Fibroblast of lung (primary cell): ENCODE measurements around the gene UBE2L6. TPM values are rescaled to one million over a fixed set of nuclear protein-coding genes. Genes with fewer than 3 reads are reported as not detected.

ENCODE experiments used
- DNase-seq, 2 donors: peaks; one replicate each; pipeline versions ENCODE4 v3.0.0 to v3.0.0-alpha.2; 2010; ENCODE audit warnings: low read depth in 2 of 2
- H2AFZ ChIP-seq: 2 replicates; pipeline ENCODE4 v1.5.1; 2012; ENCODE audit warnings: low read length, control low read depth, inconsistent platforms
- H3K27ac ChIP-seq: 2 replicates; pipeline ENCODE4 v1.5.1; 2011; ENCODE audit warnings: low read length, control low read depth; ENCODE audit not compliant: insufficient read depth
- H3K27me3 ChIP-seq: 2 replicates; pipeline ENCODE4 v1.5.1; 2011; ENCODE audit warnings: mild to moderate bottlenecking, low read length; ENCODE audit not compliant: control insufficient read depth, insufficient read depth
- H3K36me3 ChIP-seq: 2 replicates; pipeline ENCODE4 v1.5.1; 2011; ENCODE audit warnings: low read length; ENCODE audit not compliant: control insufficient read depth, insufficient read depth
- H3K4me1 ChIP-seq: 2 replicates; pipeline ENCODE4 v1.5.1; 2011; ENCODE audit warnings: low read length; ENCODE audit not compliant: control insufficient read depth, insufficient read depth; ENCODE audit errors: extremely low read depth
- H3K4me2 ChIP-seq: 2 replicates; pipeline ENCODE4 v1.5.1; 2011; ENCODE audit warnings: low read length, control low read depth; ENCODE audit not compliant: insufficient read depth; ENCODE audit errors: extremely low read depth
- H3K4me3 ChIP-seq, 4 experiments: fragments of 200-600 bp in 1 of 4; sonication (generic) in 1 of 4; replicated peaks in 1 of 4; 2 replicates each; pipeline ENCODE4 v1.5.1; 2011 to 2016; ENCODE audit warnings: low read length in 4 of 4, low read depth in 3 of 4, mild to moderate bottlenecking in 3 of 4, control low read depth in 2 of 4, inconsistent platforms in 1 of 4, mixed read lengths in 1 of 4; ENCODE audit not compliant: insufficient read depth in 1 of 4; ENCODE audit errors: control extremely low read depth in 1 of 4
- H3K79me2 ChIP-seq: 2 replicates; pipeline ENCODE4 v1.5.1; 2012; ENCODE audit warnings: mild to moderate bottlenecking, low read length, inconsistent platforms; ENCODE audit not compliant: control insufficient read depth, insufficient read depth
- H3K9ac ChIP-seq: 2 replicates; pipeline ENCODE4 v1.5.1; 2011; ENCODE audit warnings: mild to moderate bottlenecking, low read length, control low read depth; ENCODE audit not compliant: insufficient read depth
- H3K9me3 ChIP-seq: 2 replicates; pipeline ENCODE4 v1.5.1; 2012; ENCODE audit warnings: low read depth, low read length; ENCODE audit not compliant: control insufficient read depth, insufficient read depth
- H4K20me1 ChIP-seq: 2 replicates; pipeline ENCODE4 v1.5.1; 2011; ENCODE audit warnings: low read length; ENCODE audit not compliant: control insufficient read depth, insufficient read depth; ENCODE audit errors: extremely low read depth
- CTCF ChIP-seq, 2 donors: IDR thresholded peaks in 1 of 2; conservative IDR thresholded peaks in 1 of 2; 1 replicate in 1 of 2; 2 replicates in 1 of 2; pipeline ENCODE4 v1.5.1; 2011 to 2012; ENCODE audit warnings: low read length in 2 of 2, control low read depth in 1 of 2, inconsistent platforms in 1 of 2, low read depth in 1 of 2, mild to moderate bottlenecking in 1 of 2
- EZH2 ChIP-seq: IDR thresholded peaks from 2 replicates; pipeline ENCODE4 v1.5.1; 2012; ENCODE audit warnings: low read length, control low read depth, mild to moderate bottlenecking; ENCODE audit errors: missing control alignments
- polyA plus RNA-seq, 2 donors: library from polyadenylated mRNA; depleted of rRNA in 1 of 2; stranded (reverse) in 1 of 2; unstranded in 1 of 2; fragments of >200 nt; gene quantifications; 2 replicates each; pipeline ENCODE4 v1.2.1, GENCODE V29; 2011 to 2012; ENCODE audit warnings: missing spikeins in 1 of 2
- total RNA-seq: library from RNA; depleted of rRNA; stranded (reverse); fragments of >200 nt; gene quantifications from 2 replicates; pipeline ENCODE4 v1.2.1, GENCODE V29; 2014

The UBE2L6 gene
- total and polyA plus RNA-seq, 2 donors (not counting 1 experiment from before 2014, with no cell fraction given): 94.8 to 113 TPM

- Histone ChIP-seq H3K4me1 (peaks cover 2% of the 10 kb centered on the region), H3K4me2 (no peak overlapping the region), H3K27ac (no peak overlapping the region), H3K9ac (no peak overlapping the region), H3K36me3 (no peaks in the 10 kb centered on the region), H3K27me3 (peaks cover 9% of the 10 kb centered on the region), H4K20me1 (no peaks in the 10 kb centered on the region), H2AFZ (no peak overlapping the region), H3K4me3 (no peak overlapping the region), H3K79me2 (no peaks in the 10 kb centered on the region), H3K9me3 (no peaks in the 10 kb centered on the region)
- TF ChIP-seq CTCF (conservative IDR thresholded peaks at IDR 0.05 in 1 of 2, IDR thresholded peaks at IDR 0.05 in 1 of 2; ENCODE audit: low read depth in 1 of 2, low read length in 2 of 2) (no peak), EZH2 (no peak)
- DNase-seq: no peak
Observed at GRCh38 chr11:57544566-57544965, 22.9 kb downstream of the UBE2L6 start.

DNA sequence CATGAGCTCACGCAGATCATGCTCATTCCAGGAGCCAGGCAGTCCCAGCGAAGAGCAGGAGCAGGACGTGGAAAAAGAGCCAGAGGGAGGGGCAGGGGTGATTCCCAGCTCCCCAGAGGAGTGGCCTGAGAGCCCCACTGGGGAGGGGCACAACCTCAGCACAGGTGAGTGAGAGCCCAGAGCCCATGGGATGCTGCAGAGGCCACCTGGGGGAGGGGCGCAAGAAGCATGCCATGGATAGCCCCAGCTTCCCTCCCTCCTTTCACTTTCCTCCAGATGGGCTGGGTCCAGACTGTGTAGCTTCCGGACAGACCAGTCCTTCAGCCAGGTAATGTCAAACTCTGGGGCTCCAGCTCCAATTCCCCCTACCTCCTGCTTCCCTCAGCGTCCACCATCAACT lies 23.9 kb downstream of the UBE2L6 start:
- H3K9ac ChIP-seq: no peak overlapping the region
- no peaks in the 10 kb centered on the region for H3K79me2 ChIP-seq
- DNase-seq: no peak
- no peaks in the 10 kb centered on the region for H4K20me1 ChIP-seq
- H2AFZ ChIP-seq: no peak overlapping the region
- peaks cover 9% of the 10 kb centered on the region for H3K27me3 ChIP-seq
- no peak overlapping the region for H3K4me3 ChIP-seq
- H3K4me2 ChIP-seq: no peak overlapping the region
- H3K4me1 ChIP-seq: peaks cover 2% of the 10 kb centered on the region
- H3K27ac ChIP-seq: no peak overlapping the region
- no peaks in the 10 kb centered on the region for H3K9me3 ChIP-seq
- no peaks in the 10 kb centered on the region for H3K36me3 ChIP-seq
- TF ChIP-seq CTCF (conservative IDR thresholded peaks at IDR 0.05 in 1 of 2, IDR thresholded peaks at IDR 0.05 in 1 of 2; ENCODE audit: low read depth in 1 of 2, low read length in 2 of 2): no peak
- no peak for TF ChIP-seq EZH2

- TF ChIP-seq EZH2 (no peak), CTCF (conservative IDR thresholded peaks at IDR 0.05 in 1 of 2, IDR thresholded peaks at IDR 0.05 in 1 of 2; ENCODE audit: low read depth in 1 of 2, low read length in 2 of 2) (no peak)
- Histone ChIP-seq H3K9ac (no peak overlapping the region), H3K79me2 (no peaks in the 10 kb centered on the region), H3K4me3 (no peak overlapping the region), H3K4me2 (no peak overlapping the region), H2AFZ (no peak overlapping the region), H3K4me1 (peaks cover 2% of the 10 kb centered on the region), H3K27ac (no peak overlapping the region), H4K20me1 (no peaks in the 10 kb centered on the region), H3K9me3 (no peaks in the 10 kb centered on the region), H3K36me3 (no peaks in the 10 kb centered on the region), H3K27me3 (peaks cover 9% of the 10 kb centered on the region)
- DNase-seq: no peak
Observed at GRCh38 chr11:57542582-57542981, 24.9 kb downstream of the UBE2L6 start.
